Progenitor cell of endocrine pancreas (in vitro differentiated cells): Measurements from ENCODE around the gene CAMSAP1. TPM values are rescaled to one million over a fixed set of nuclear protein-coding genes. Genes with fewer than 3 reads are reported as not detected.
A peak's percentile ranks its signal among the peaks of the same experiment; 100 is the strongest.

Experiments used
- DNase-seq: peaks from one replicate; pipeline ENCODE4 v3.0.0; 2021; ENCODE audit warnings: low spot score; ENCODE audit not compliant: unreplicated experiment
- H3K27ac Mint-ChIP-seq: 2 replicates; pipeline ENCODE4 v1.8.0; 2021; ENCODE audit warnings: mild to moderate bottlenecking, moderate library complexity, mixed read lengths
- H3K27me3 Mint-ChIP-seq: 2 replicates; pipeline ENCODE4 v1.8.0; 2021; ENCODE audit warnings: mixed read lengths
- H3K36me3 Mint-ChIP-seq: 2 replicates; pipeline ENCODE4 v1.8.0; 2022; ENCODE audit warnings: mixed read lengths; ENCODE audit not compliant: insufficient read depth
- H3K4me1 Mint-ChIP-seq: 2 replicates; pipeline ENCODE4 v1.8.0; 2021; ENCODE audit warnings: low read depth, mixed read lengths
- H3K4me3 Mint-ChIP-seq: 2 replicates; pipeline ENCODE4 v1.8.0; 2021; ENCODE audit warnings: low read depth, mild to moderate bottlenecking, moderate library complexity, mixed read lengths
- H3K9me3 Mint-ChIP-seq: 2 replicates; pipeline ENCODE4 v1.8.0; 2021; ENCODE audit warnings: low read depth, mixed read lengths
- CTCF ChIP-seq: fragments of 200-600 bp; sonication (generic); IDR thresholded peaks from one replicate; pipeline ENCODE4 v1.5.0; 2021; ENCODE audit warnings: antibody characterized with exemption, mild to moderate bottlenecking; ENCODE audit not compliant: unreplicated experiment
- total RNA-seq: library from RNA; stranded (reverse); gene quantifications from 2 replicates; pipeline ENCODE4 v1.2.1, GENCODE V29; 2021

The CAMSAP1 gene
- total RNA-seq, 1 donor from 2014 or later, result 82.2 TPM

DNA sequence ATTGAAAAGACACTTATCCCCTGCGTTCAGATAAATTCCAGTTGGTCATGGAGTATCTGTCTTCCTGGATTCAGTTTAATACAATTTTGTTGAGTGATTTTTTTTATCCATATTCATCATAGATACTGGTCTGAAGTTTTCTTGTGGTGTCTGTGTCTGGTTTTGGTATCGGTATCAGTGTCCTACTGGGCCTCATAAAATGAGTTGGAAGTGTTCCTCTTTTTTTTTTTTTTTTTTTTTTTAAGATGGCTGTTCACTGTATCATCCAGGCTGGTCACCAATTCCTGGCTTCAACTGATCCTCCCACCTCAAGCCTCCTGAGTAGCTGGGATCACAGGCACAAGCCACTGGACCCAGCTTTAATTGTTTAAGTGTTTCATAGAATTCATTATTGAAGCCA lies 2.9 kb upstream of the CAMSAP1 start:
- Mint-ChIP-seq H3K4me3 (peak overlapping the region; percentile 44), H3K27ac (no peak overlapping the region), H3K4me1 (peaks cover 20% of the 10 kb centered on the region), H3K27me3 (no peaks in the 10 kb centered on the region), H3K9me3 (peaks cover 31% of the 10 kb centered on the region), H3K36me3 (peaks cover 59% of the 10 kb centered on the region)
- no peak for TF ChIP-seq CTCF
- DNase-seq, result no peak

DNA sequence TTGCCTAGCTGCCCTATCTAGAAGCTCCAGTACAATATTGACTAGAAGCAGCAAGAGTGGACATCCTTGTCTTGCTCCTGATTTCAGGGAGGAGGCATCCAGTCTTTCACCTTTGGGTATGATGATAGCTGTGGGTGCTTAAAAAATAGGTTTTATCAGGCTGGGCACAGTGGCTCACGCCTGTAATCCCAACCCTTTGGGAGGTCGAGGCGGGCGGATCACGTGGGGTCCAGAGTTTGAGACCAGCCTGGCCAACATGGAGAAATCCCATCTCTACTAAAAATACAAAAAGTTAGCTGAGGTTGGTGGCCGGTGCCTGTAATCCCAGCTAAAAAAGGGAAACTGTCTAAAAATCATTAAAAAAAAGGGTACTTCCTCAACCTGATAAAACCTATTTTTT lies 2.0 kb upstream of the CAMSAP1 start:
- H3K27me3 Mint-ChIP-seq, result no peaks in the 10 kb centered on the region
- no peak for DNase-seq
- peaks cover 25% of the 10 kb centered on the region for H3K4me1 Mint-ChIP-seq
- no peak for TF ChIP-seq CTCF
- H3K4me3 Mint-ChIP-seq, result peak overlapping the region; percentile 75
- H3K36me3 Mint-ChIP-seq, result peaks cover 55% of the 10 kb centered on the region
- no peak overlapping the region for H3K27ac Mint-ChIP-seq
- H3K9me3 Mint-ChIP-seq, result peaks cover 23% of the 10 kb centered on the region

DNA sequence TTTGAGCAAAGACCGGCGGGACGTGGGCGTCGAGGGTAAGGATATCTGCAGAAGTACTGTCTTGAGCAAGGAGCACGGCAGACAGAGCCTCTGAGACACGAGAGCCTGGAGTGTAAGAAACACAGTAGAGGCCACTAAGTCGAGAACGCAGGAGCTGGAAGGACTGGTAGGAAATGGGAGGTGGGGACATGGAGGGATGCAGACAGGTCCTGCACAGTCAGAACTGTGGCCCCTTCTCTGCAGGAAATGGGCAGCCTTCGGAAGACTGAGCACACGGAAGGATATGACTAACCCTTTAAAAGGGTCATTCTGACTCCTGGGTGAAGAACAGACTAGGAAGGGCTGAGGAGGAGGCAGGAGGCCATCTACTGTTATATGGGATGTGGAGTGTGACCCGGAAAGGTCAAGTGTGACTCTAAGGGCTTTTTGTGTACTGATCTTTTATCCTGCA lies 1.4 kb upstream of the CAMSAP1 start:
- peaks cover 51% of the 10 kb centered on the region for H3K36me3 Mint-ChIP-seq
- H3K4me3 Mint-ChIP-seq, result peak overlapping the region; percentile 75
- DNase-seq, result no peak

GRCh38 chr9:135908093-135908753 lies 877 bp upstream of the CAMSAP1 start:
- Mint-ChIP-seq H3K36me3 (peaks cover 49% of the 10 kb centered on the region), H3K9me3 (peaks cover 17% of the 10 kb centered on the region), H3K27me3 (no peaks in the 10 kb centered on the region), H3K4me3 (peak overlapping the region; percentile 75), H3K27ac (peak overlapping the region; percentile 93), H3K4me1 (peaks cover 30% of the 10 kb centered on the region)
- DNase-seq, result peak; percentile 26
- TF ChIP-seq CTCF, result no peak

More for the DNA sequence above, 1.4 kb upstream of the CAMSAP1 start:
- peak overlapping the region; percentile 93 for H3K27ac Mint-ChIP-seq
- peaks cover 27% of the 10 kb centered on the region for H3K4me1 Mint-ChIP-seq
- H3K9me3 Mint-ChIP-seq, result peaks cover 21% of the 10 kb centered on the region
- H3K27me3 Mint-ChIP-seq, result no peaks in the 10 kb centered on the region
- no peak for TF ChIP-seq CTCF

DNA sequence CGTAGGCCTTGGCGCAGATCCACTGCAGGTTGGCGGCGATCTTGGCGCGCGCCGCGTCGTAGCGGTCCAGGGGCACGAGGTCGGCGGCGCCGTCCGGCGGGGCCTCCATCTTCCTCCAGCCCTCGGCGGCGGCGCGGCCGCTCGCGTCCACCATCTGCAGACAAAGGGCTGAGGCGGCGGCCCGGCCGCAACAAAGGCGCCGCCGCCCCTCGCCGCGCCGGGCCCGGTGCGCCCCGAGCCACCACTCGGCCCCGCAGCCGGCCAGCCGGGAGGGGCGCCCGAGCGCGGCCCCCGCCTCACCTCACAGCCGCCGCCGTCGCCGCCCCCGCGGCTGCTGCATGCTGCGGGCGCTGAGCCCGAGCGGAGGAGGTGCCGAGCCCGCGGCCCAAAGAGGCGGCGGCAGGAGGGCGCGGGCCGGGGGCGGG lies 328 bp downstream of the CAMSAP1 start:
- DNase-seq, result no peak
- no peaks in the 10 kb centered on the region for H3K27me3 Mint-ChIP-seq
- no peak for TF ChIP-seq CTCF
- H3K4me1 Mint-ChIP-seq, result peaks cover 32% of the 10 kb centered on the region
- peaks cover 45% of the 10 kb centered on the region for H3K36me3 Mint-ChIP-seq
- no peak overlapping the region for H3K27ac Mint-ChIP-seq
- H3K4me3 Mint-ChIP-seq, result peak overlapping the region; percentile 33
- H3K9me3 Mint-ChIP-seq, result peaks cover 17% of the 10 kb centered on the region
